Parathyroid adenoma (tissue), 2 donors: Measurements from ENCODE around the gene CCDC38.
"Not testable (repeated sequence)": the region's sequence is repeated elsewhere in the genome, so short reads cannot be mapped to it uniquely, and the experiment has no call there.

ENCODE experiments used
- H2AFZ ChIP-seq: fragments of 300-600 bp; sonication (generic); one replicate; pipeline ENCODE4 v1.7.0; 2017; ENCODE audit warnings: antibody characterized with exemption, mild to moderate bottlenecking
- H3K27ac ChIP-seq: fragments of 300-600 bp; sonication (generic); one replicate; pipeline ENCODE4 v1.7.0; 2017
- H3K27me3 ChIP-seq: fragments of 300-600 bp; sonication (generic); one replicate; pipeline ENCODE4 v1.7.0; 2017; ENCODE audit warnings: low read length; ENCODE audit not compliant: control insufficient read depth, insufficient read depth
- H3K36me3 ChIP-seq: fragments of 300-600 bp; sonication (generic); one replicate; pipeline ENCODE4 v1.7.0; 2017; ENCODE audit warnings: low read length; ENCODE audit not compliant: control insufficient read depth, insufficient read depth
- H3K4me1 ChIP-seq: fragments of 300-600 bp; sonication (generic); one replicate; pipeline ENCODE4 v1.7.0; 2017; ENCODE audit warnings: control low read depth
- H3K4me2 ChIP-seq: fragments of 300-600 bp; sonication (generic); one replicate; pipeline ENCODE4 v1.7.0; 2017; ENCODE audit warnings: low read length
- H3K4me3 ChIP-seq: fragments of 300-600 bp; sonication (generic); one replicate; pipeline ENCODE4 v1.7.0; 2017; ENCODE audit warnings: low read depth, low read length
- H3K79me2 ChIP-seq: fragments of 300-600 bp; sonication (generic); one replicate; pipeline ENCODE4 v1.7.0; 2017; ENCODE audit warnings: control low read depth
- H3K9ac ChIP-seq: fragments of 300-600 bp; sonication (generic); one replicate; pipeline ENCODE4 v1.7.0; 2017; ENCODE audit warnings: mild to moderate bottlenecking
- H3K9me3 ChIP-seq: fragments of 300-600 bp; sonication (generic); one replicate; pipeline ENCODE4 v1.7.0; 2017; ENCODE audit warnings: low read length; ENCODE audit not compliant: control insufficient read depth
- TF ChIP-seq, protein P1 (sequence below): fragments of 300-600 bp; sonication (generic); IDR thresholded peaks from one replicate; pipeline ENCODE4 v1.7.0; 2017; ENCODE audit warnings: antibody characterized with exemption, mild to moderate bottlenecking
- donor health status: primary hyperparathyroidism.

Gene CCDC38

DNA sequence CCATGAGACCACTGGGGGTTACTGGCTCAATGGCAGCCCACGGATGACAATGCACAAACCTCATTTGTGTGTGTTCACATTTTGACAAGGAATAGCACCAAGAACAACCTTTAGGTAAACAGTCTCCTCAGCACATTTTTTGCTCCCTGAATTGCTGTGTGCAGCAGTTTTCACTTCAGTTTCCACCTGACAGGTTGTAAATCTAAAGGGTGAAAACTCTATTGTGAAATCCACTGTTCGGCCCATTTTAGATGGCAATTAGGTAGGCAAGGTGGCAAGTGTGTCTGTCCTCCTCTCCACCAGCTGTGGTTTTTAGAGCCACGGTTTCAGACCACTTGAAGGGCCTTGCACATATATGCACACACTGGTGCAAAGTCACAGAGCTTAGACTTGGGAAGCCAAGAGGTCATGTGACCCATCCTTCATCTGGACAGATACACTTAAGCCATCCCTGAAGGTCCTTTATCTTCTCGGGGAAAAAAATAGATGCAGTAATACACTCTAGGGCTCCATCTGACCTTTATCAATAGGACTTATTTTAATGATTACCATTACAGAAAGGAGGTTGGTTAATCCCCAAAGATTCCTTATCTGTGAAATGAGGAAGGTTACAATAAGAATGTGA, 30.5 kb upstream of the CCDC38 start:
- no peak overlapping the region for H3K27ac ChIP-seq

DNA sequence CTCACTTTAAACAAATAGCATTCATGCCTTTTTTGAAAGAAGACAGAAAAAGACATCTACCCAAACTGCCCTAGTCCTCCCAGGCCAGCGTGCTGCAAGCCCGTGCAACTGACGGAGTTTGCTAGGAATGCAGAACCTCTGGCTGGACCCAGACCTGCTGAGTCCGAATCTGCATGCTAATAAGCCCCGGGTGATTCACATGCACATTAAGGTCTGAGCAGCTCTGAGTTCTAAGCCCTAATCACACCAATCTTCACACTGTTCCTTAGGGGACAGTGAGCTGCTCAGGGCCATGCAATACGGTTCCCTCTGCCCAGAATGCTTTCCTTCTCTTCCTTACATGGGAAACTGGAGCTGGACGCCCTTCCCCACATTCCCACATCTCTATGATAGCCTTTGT, 28.5 kb upstream of the CCDC38 start:
- H3K4me2 ChIP-seq: no peak overlapping the region
- no peaks in the 10 kb centered on the region for H3K9me3 ChIP-seq
- no peak overlapping the region for H2AFZ ChIP-seq
- no peak overlapping the region for H3K27ac ChIP-seq
- no peak overlapping the region for H3K9ac ChIP-seq
- H3K4me3 ChIP-seq: no peak overlapping the region
- no peaks in the 10 kb centered on the region for H3K79me2 ChIP-seq
- TF ChIP-seq, protein P1, sequence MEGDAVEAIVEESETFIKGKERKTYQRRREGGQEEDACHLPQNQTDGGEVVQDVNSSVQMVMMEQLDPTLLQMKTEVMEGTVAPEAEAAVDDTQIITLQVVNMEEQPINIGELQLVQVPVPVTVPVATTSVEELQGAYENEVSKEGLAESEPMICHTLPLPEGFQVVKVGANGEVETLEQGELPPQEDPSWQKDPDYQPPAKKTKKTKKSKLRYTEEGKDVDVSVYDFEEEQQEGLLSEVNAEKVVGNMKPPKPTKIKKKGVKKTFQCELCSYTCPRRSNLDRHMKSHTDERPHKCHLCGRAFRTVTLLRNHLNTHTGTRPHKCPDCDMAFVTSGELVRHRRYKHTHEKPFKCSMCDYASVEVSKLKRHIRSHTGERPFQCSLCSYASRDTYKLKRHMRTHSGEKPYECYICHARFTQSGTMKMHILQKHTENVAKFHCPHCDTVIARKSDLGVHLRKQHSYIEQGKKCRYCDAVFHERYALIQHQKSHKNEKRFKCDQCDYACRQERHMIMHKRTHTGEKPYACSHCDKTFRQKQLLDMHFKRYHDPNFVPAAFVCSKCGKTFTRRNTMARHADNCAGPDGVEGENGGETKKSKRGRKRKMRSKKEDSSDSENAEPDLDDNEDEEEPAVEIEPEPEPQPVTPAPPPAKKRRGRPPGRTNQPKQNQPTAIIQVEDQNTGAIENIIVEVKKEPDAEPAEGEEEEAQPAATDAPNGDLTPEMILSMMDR: no peak
- H3K4me1 ChIP-seq: peaks cover 3% of the 10 kb centered on the region
- no peaks in the 10 kb centered on the region for H3K27me3 ChIP-seq
- no peaks in the 10 kb centered on the region for H3K36me3 ChIP-seq

More for the DNA sequence above, 30.5 kb upstream of the CCDC38 start:
- H3K27me3 ChIP-seq: no peaks in the 10 kb centered on the region
- TF ChIP-seq, protein P1: no peak
- H3K36me3 ChIP-seq: no peaks in the 10 kb centered on the region
- H3K4me3 ChIP-seq: peak overlapping the region; percentile 18
- H3K9ac ChIP-seq: no peak overlapping the region
- H3K9me3 ChIP-seq: no peaks in the 10 kb centered on the region
- peak overlapping the region; percentile 61 for H3K4me2 ChIP-seq
- H3K79me2 ChIP-seq: no peaks in the 10 kb centered on the region
- peak overlapping the region; percentile 24 for H2AFZ ChIP-seq
- H3K4me1 ChIP-seq: peaks cover 3% of the 10 kb centered on the region

DNA sequence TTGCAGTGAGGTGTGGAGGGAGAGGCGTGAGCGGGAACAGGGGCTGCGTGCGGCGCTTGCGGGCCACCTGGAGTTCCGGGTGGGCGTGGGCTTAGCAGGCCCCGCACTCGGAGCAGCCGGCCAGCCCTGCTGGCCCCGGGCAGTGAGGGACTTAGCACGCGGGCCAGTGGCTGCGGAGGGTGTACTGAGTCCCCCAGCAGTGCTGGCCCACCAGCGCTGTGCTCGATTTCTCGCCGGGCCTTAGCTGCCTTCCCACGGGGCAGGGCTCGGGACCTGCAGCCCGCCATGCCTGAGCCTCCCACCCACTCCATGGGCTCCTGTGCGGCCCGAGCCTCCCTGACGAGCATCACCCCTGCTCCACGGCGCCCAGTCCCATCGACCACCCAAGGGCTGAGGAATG, 26.7 kb upstream of the CCDC38 start:
- H2AFZ ChIP-seq, H3K4me3 ChIP-seq, H3K4me1 ChIP-seq, H3K9me3 ChIP-seq, H3K27ac ChIP-seq, H3K4me2 ChIP-seq, H3K79me2 ChIP-seq, H3K9ac ChIP-seq, H3K27me3 ChIP-seq, H3K36me3 ChIP-seq: not testable (repeated sequence)

DNA sequence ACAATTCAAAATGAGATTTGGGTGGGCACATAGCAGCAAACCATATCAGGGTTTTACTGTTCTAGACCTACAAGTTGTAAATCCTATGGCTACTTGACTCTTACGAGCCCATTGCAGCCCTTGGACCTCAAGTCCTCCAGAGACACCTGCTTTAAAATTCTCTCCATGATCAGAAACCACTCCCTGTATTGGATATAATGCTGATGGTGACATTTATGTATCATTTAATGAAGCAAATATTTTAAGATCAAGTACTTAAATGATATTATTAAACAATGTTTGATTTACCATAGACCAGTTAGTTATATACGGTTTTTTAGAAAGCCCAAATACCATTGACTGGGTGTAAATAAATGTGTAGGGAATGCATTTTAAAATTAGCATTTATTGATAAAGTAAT, 24.9 kb upstream of the CCDC38 start:
- Histone ChIP-seq H3K4me2 (no peak overlapping the region), H3K4me1 (no peaks in the 10 kb centered on the region), H3K27ac (no peak overlapping the region), H3K27me3 (no peaks in the 10 kb centered on the region), H3K9me3 (no peaks in the 10 kb centered on the region), H3K36me3 (no peaks in the 10 kb centered on the region), H3K79me2 (no peaks in the 10 kb centered on the region), H3K4me3 (no peak overlapping the region), H3K9ac (no peak overlapping the region), H2AFZ (no peak overlapping the region)
- TF ChIP-seq, protein P1: no peak

DNA sequence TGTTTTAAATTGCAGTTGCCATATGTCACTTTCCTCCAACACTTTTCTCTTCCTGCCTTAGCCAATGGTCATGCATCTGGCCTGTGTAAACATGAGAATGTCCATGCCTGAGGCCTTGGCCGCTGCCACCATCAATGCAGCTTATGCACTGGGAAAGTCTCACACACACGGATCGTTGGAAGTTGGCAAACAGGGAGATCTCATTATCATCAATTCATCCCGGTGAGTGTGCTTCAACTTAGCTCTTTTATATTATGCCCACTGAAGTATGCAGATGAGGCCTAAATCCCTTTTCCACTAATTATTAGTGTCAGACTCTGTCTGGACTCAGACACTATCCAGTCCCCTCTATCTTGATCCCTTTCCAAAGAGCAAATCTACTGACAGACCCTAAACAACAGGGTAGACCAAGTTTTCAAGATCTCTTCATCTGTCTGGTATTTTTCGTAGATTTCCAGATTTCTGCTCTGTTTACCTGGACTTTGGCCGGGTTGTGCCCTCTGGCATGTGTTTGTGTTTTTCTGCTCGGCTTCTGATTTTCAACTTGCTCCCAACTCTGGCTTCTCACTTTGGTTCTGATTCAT, 24.0 kb upstream of the CCDC38 start:
- no peak overlapping the region for H3K4me3 ChIP-seq
- no peaks in the 10 kb centered on the region for H3K79me2 ChIP-seq
- H3K9me3 ChIP-seq: no peaks in the 10 kb centered on the region
- H3K27ac ChIP-seq: no peak overlapping the region
- no peaks in the 10 kb centered on the region for H3K27me3 ChIP-seq
- H2AFZ ChIP-seq: no peak overlapping the region
- no peaks in the 10 kb centered on the region for H3K4me1 ChIP-seq
- TF ChIP-seq, protein P1: no peak
- H3K4me2 ChIP-seq: no peak overlapping the region
- no peaks in the 10 kb centered on the region for H3K36me3 ChIP-seq
- H3K9ac ChIP-seq: no peak overlapping the region
